HepG2 (cell line): Measurements from ENCODE around the gene IL32. TPM values are rescaled to one million over a fixed set of nuclear protein-coding genes. Genes with fewer than 3 reads are reported as not detected.

Experiments used
- AGO2 ChIP-seq: fragments of 200-400 bp; formaldehyde crosslinking; optimal IDR thresholded peaks from 2 replicates; pipeline ENCODE3; 2017; ENCODE audit warnings: mild to moderate bottlenecking, low read depth, low read length, moderate library complexity
- CEBPB ChIP-seq: IDR thresholded peaks from 2 replicates; pipeline ENCODE4 v1.6.1; 2011; ENCODE audit warnings: low read depth, low read length, improper control_type of control experiment, borderline replicate concordance
- HOXA5 ChIP-seq: sonication (generic); formaldehyde crosslinking; IDR thresholded peaks from 2 replicates; pipeline ENCODE4 v1.4.0; 2020; ENCODE audit warnings: missing genetic modification reagents
- JUNB ChIP-seq: sonication (generic); formaldehyde crosslinking; IDR thresholded peaks from 2 replicates; pipeline ENCODE4 v1.8.0; 2022; ENCODE audit warnings: missing genetic modification reagents, mild to moderate bottlenecking, borderline replicate concordance
- PAWR ChIP-seq: sonication (generic); formaldehyde crosslinking; IDR thresholded peaks from 2 replicates; pipeline ENCODE4 v1.4.0; 2020; ENCODE audit warnings: missing genetic modification reagents, mild to moderate bottlenecking, borderline replicate concordance
- PHF20 ChIP-seq: sonication (generic); formaldehyde crosslinking; IDR thresholded peaks from 2 replicates; pipeline ENCODE4 v1.5.0; 2020; ENCODE audit warnings: mild to moderate bottlenecking, missing genetic modification reagents
- PTBP1 ChIP-seq: fragments of 200-400 bp; formaldehyde crosslinking; IDR thresholded peaks from 2 replicates; pipeline ENCODE4 v1.6.1; 2018; ENCODE audit warnings: low read length, low read depth; ENCODE audit not compliant: poor library complexity, severe bottlenecking
- TERF1 ChIP-seq: sonication (generic); formaldehyde crosslinking; IDR thresholded peaks from 2 replicates; pipeline ENCODE4 v1.8.0; 2022; ENCODE audit warnings: mild to moderate bottlenecking, missing genetic modification reagents, moderate library complexity
- ZBTB7A ChIP-seq: sonication (generic); formaldehyde crosslinking; IDR thresholded peaks from 2 replicates; pipeline ENCODE4 v1.8.0; 2022; ENCODE audit warnings: mild to moderate bottlenecking, missing genetic modification reagents
- ZNF274 ChIP-seq: sonication (generic); formaldehyde crosslinking; IDR thresholded peaks from 2 replicates; pipeline ENCODE4 v1.5.1; 2020; ENCODE audit warnings: mild to moderate bottlenecking, missing genetic modification reagents
- ZNF713 ChIP-seq: sonication (generic); formaldehyde crosslinking; IDR thresholded peaks from 2 replicates; pipeline ENCODE4 v1.4.0; 2020; ENCODE audit warnings: mild to moderate bottlenecking, missing genetic modification reagents
- ZNF768 ChIP-seq: sonication (generic); formaldehyde crosslinking; IDR thresholded peaks from 2 replicates; pipeline ENCODE4 v1.4.0; 2020; ENCODE audit warnings: missing genetic modification reagents
- ZNF879 ChIP-seq: sonication (generic); formaldehyde crosslinking; IDR thresholded peaks from 2 replicates; pipeline ENCODE4 v1.8.1; 2023; ENCODE audit warnings: missing genetic modification reagents
- ZSCAN25 ChIP-seq: sonication (generic); formaldehyde crosslinking; IDR thresholded peaks from 2 replicates; pipeline ENCODE4 v1.8.0; 2022; ENCODE audit warnings: mild to moderate bottlenecking, missing genetic modification reagents
- polyA plus RNA-seq, 8 experiments: library from polyadenylated mRNA; depleted of rRNA in 3 of 8; stranded (reverse) in 7 of 8; unstranded in 1 of 8; fragments of >200 nt; fragmentation: Illumina TruSeq in 4 of 8; extraction: Trizol in 4 of 8; gene quantifications; 2 replicates each; pipeline versions ENCODE4 v1.2.1 to v1.2.3, GENCODE V29; 2011 to 2016; ENCODE audit warnings: low read depth in 4 of 8, missing spikeins in 1 of 8, mixed read lengths in 1 of 8; ENCODE audit not compliant: insufficient read depth in 1 of 8
- total RNA-seq, 5 experiments: library from RNA; depleted of rRNA; stranded (reverse); fragments of >200 nt; fragmentation: Illumina TruSeq; extraction: Trizol; gene quantifications; 2 replicates each; pipeline ENCODE4 v1.2.3, GENCODE V29; 2016; ENCODE audit warnings: low read depth in 1 of 5
- TF ChIP-seq, protein P1 (sequence below): sonication (generic); formaldehyde crosslinking; IDR thresholded peaks from 2 replicates; pipeline ENCODE4 v1.4.0; 2020; ENCODE audit warnings: missing genetic modification reagents
- TF ChIP-seq, protein P2 (sequence below): fragments of 450-650 bp; IDR thresholded peaks from 2 replicates; pipeline ENCODE4 v1.6.1; 2016
- TF ChIP-seq, protein P3 (sequence below): sonication (generic); formaldehyde crosslinking; IDR thresholded peaks from 2 replicates; pipeline ENCODE4 v1.4.0; 2020; ENCODE audit warnings: mild to moderate bottlenecking, missing genetic modification reagents

The IL32 gene
- total and polyA plus RNA-seq, 2 of the 13 experiments (the other 11 are each of a cell fraction or from before 2014, with no cell fraction given) = 115 to 165 TPM

DNA sequence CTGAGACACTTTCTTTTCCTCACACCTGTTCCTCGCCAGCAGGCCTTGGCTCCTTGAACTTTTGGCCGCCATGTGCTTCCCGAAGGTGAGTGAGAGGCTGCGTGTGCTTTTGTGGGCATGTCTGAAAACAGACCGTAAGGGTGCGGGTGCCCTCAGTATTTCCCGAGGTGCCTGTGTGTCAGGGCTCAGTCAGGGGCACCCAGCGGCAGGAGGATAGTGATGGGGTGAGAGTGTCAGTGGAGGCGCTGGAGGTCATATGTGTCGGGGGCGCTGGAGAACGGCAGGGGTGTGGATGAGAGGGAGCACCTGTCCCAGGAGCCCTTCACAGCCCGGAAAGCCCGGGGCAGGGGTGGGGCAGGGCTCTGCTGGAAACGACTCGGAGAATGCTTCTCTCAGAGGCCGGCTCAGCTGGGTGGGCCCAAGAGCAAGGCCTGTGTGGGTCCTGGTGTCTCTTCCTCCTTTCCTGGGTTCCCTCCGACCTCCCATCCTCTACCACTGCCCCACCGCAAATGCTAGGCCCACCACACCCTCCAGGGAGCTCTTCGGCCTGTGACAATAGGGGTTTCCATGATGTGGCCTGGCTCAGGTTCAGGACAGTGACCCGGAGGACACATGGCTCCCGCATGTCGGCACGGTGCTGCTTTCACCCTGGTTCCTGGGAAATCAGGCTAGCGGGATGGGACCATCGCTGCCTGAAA is 451 bp downstream of the IL32 start (continued):
- peak; percentile 65; the same call in 1 of the 2 replicates for TF ChIP-seq PAWR (CRISPR knock-in tag)
- no peak for TF ChIP-seq ZNF713 (CRISPR knock-in tag)
- peak; percentile 72; the same call in 1 of the 2 replicates for TF ChIP-seq ZSCAN25 (CRISPR knock-in tag)
- TF ChIP-seq, protein P1, sequence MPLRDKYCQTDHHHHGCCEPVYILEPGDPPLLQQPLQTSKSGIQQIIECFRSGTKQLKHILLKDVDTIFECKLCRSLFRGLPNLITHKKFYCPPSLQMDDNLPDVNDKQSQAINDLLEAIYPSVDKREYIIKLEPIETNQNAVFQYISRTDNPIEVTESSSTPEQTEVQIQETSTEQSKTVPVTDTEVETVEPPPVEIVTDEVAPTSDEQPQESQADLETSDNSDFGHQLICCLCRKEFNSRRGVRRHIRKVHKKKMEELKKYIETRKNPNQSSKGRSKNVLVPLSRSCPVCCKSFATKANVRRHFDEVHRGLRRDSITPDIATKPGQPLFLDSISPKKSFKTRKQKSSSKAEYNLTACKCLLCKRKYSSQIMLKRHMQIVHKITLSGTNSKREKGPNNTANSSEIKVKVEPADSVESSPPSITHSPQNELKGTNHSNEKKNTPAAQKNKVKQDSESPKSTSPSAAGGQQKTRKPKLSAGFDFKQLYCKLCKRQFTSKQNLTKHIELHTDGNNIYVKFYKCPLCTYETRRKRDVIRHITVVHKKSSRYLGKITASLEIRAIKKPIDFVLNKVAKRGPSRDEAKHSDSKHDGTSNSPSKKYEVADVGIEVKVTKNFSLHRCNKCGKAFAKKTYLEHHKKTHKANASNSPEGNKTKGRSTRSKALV (CRISPR knock-in tag) = 0 out of 2 replicates have a peak, but pooled peaks have one; percentile 3
- 0 out of 2 replicates have a peak, but pooled peaks have one; percentile 52 for TF ChIP-seq ZNF879
- TF ChIP-seq PTBP1 = no peak
- TF ChIP-seq HOXA5 (CRISPR knock-in tag) = 0 out of 2 replicates have a peak, but pooled peaks have one; percentile 30
- TF ChIP-seq JUNB (CRISPR knock-in tag) = peak; percentile 3; the same call in 1 of the 2 replicates
- TF ChIP-seq CEBPB = no peak
- peak; percentile 34; the same call in 1 of the 2 replicates for TF ChIP-seq PHF20 (CRISPR knock-in tag)
- peak; percentile 1; the same call in 1 of the 2 replicates for TF ChIP-seq ZNF274
- TF ChIP-seq TERF1 (CRISPR knock-in tag) = 0 out of 2 replicates have a peak, but pooled peaks have one; percentile 20
- TF ChIP-seq AGO2 = peak; percentile 42
- TF ChIP-seq ZBTB7A (CRISPR knock-in tag) = peak; percentile 17; the same call in 1 of the 2 replicates
- TF ChIP-seq, protein P2, sequence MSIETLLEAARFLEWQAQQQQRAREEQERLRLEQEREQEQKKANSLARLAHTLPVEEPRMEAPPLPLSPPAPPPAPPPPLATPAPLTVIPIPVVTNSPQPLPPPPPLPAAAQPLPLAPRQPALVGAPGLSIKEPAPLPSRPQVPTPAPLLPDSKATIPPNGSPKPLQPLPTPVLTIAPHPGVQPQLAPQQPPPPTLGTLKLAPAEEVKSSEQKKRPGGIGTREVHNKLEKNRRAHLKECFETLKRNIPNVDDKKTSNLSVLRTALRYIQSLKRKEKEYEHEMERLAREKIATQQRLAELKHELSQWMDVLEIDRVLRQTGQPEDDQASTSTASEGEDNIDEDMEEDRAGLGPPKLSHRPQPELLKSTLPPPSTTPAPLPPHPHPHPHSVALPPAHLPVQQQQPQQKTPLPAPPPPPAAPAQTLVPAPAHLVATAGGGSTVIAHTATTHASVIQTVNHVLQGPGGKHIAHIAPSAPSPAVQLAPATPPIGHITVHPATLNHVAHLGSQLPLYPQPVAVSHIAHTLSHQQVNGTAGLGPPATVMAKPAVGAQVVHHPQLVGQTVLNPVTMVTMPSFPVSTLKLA = 0 out of 2 replicates have a peak, but pooled peaks have one; percentile 22
- TF ChIP-seq, protein P3, sequence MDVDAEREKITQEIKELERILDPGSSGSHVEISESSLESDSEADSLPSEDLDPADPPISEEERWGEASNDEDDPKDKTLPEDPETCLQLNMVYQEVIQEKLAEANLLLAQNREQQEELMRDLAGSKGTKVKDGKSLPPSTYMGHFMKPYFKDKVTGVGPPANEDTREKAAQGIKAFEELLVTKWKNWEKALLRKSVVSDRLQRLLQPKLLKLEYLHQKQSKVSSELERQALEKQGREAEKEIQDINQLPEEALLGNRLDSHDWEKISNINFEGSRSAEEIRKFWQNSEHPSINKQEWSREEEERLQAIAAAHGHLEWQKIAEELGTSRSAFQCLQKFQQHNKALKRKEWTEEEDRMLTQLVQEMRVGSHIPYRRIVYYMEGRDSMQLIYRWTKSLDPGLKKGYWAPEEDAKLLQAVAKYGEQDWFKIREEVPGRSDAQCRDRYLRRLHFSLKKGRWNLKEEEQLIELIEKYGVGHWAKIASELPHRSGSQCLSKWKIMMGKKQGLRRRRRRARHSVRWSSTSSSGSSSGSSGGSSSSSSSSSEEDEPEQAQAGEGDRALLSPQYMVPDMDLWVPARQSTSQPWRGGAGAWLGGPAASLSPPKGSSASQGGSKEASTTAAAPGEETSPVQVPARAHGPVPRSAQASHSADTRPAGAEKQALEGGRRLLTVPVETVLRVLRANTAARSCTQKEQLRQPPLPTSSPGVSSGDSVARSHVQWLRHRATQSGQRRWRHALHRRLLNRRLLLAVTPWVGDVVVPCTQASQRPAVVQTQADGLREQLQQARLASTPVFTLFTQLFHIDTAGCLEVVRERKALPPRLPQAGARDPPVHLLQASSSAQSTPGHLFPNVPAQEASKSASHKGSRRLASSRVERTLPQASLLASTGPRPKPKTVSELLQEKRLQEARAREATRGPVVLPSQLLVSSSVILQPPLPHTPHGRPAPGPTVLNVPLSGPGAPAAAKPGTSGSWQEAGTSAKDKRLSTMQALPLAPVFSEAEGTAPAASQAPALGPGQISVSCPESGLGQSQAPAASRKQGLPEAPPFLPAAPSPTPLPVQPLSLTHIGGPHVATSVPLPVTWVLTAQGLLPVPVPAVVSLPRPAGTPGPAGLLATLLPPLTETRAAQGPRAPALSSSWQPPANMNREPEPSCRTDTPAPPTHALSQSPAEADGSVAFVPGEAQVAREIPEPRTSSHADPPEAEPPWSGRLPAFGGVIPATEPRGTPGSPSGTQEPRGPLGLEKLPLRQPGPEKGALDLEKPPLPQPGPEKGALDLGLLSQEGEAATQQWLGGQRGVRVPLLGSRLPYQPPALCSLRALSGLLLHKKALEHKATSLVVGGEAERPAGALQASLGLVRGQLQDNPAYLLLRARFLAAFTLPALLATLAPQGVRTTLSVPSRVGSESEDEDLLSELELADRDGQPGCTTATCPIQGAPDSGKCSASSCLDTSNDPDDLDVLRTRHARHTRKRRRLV = 0 out of 2 replicates have a peak, but pooled peaks have one; percentile 58
- 0 out of 2 replicates have a peak, but pooled peaks have one; percentile 12 for TF ChIP-seq ZNF768
